GM18861 (cell line): ENCODE results near the gene NEK6.

ENCODE experiments used
- ATAC-seq: cut with Tn5 transposase; IDR thresholded peaks from one replicate; pipeline ENCODE4 v1.9.1; 2021; ENCODE audit not compliant: unreplicated experiment

The NEK6 gene

GRCh38 chr9:124257844-124258606, at the start of gene NEK6:
NEK6 (plus strand) TSS chr9:124257949; CDS start chr9:124301965, 44,016 bp downstream.
- ATAC-seq = no peak

- peak; percentile 34 for ATAC-seq
Observed at GRCh38 chr9:124208571-124208970, 49.2 kb upstream of the NEK6 start.

- no peak for ATAC-seq
Observed at GRCh38 chr9:124209279-124209678, 48.5 kb upstream of the NEK6 start.

GRCh38 chr9:124209774-124210173, 48.0 kb upstream of the NEK6 start:
- ATAC-seq = no peak

- peak; percentile 60 for ATAC-seq
Observed at GRCh38 chr9:124210697-124211096, 47.1 kb upstream of the NEK6 start.

GRCh38 chr9:124212381-124213050, 45.2 kb upstream of the NEK6 start:
- no peak for ATAC-seq

GRCh38 chr9:124213396-124213795, 44.4 kb upstream of the NEK6 start:
- ATAC-seq = no peak

GRCh38 chr9:124214116-124214515, 43.6 kb upstream of the NEK6 start:
- no peak for ATAC-seq

- no peak for ATAC-seq
Observed at GRCh38 chr9:124214596-124215367, 43.0 kb upstream of the NEK6 start.

- ATAC-seq = no peak
Observed at GRCh38 chr9:124215368-124215910, 42.3 kb upstream of the NEK6 start.

- no peak for ATAC-seq
Observed at GRCh38 chr9:124215956-124216355, 41.8 kb upstream of the NEK6 start.

- no peak for ATAC-seq
Observed at GRCh38 chr9:124216474-124217176, 41.1 kb upstream of the NEK6 start.

GRCh38 chr9:124217836-124218437, 39.8 kb upstream of the NEK6 start:
- ATAC-seq = no peak

- peak; percentile 39 for ATAC-seq
Observed at GRCh38 chr9:124218438-124218982, 39.2 kb upstream of the NEK6 start.

- ATAC-seq = no peak
Observed at GRCh38 chr9:124218987-124219461, 38.7 kb upstream of the NEK6 start.

- ATAC-seq = no peak
Observed at GRCh38 chr9:124220946-124221451, 36.8 kb upstream of the NEK6 start.

GRCh38 chr9:124221676-124222075, 36.1 kb upstream of the NEK6 start:
- ATAC-seq = no peak

- no peak for ATAC-seq
Observed at GRCh38 chr9:124222109-124222508, 35.6 kb upstream of the NEK6 start.

- ATAC-seq = no peak
Observed at GRCh38 chr9:124222918-124223720, 34.6 kb upstream of the NEK6 start.
